ENCODE measurements around the gene NAV1.
A peak's percentile ranks its signal among the peaks of the same experiment; 100 is the strongest.
"Not testable (repeated sequence)": the region's sequence is repeated elsewhere in the genome, so short reads cannot be mapped to it uniquely, and the experiment has no call there.

NAV1 gene

GRCh38 chr1:201566933-201567801, 28.2 kb downstream of the NAV1 start:
- peak; percentile 76 for DNase-seq

DNA sequence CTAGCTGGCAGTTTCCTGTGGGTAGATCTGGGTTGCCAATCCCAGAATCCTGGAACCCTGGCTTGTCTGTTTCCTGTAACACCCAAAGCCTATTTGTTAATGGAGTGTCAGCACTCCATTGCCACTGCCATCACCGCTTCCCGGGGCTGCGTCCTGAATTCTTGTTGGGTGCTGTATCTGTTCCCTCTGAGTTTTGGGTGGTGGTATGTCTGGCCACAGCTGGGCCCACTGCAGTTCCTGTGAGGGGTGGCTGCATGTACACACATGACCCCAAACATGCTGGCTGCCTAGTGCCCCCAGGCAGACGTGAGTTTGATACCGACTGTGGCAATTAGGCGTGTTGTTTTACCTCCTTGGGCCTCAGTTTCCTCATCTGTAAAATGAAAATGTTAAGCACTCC, 29.3 kb downstream of the NAV1 start:
- no peak for DNase-seq

- DNase-seq, result no peak
Measured at GRCh38 chr1:201568859-201569294, 29.9 kb downstream of the NAV1 start.

DNA sequence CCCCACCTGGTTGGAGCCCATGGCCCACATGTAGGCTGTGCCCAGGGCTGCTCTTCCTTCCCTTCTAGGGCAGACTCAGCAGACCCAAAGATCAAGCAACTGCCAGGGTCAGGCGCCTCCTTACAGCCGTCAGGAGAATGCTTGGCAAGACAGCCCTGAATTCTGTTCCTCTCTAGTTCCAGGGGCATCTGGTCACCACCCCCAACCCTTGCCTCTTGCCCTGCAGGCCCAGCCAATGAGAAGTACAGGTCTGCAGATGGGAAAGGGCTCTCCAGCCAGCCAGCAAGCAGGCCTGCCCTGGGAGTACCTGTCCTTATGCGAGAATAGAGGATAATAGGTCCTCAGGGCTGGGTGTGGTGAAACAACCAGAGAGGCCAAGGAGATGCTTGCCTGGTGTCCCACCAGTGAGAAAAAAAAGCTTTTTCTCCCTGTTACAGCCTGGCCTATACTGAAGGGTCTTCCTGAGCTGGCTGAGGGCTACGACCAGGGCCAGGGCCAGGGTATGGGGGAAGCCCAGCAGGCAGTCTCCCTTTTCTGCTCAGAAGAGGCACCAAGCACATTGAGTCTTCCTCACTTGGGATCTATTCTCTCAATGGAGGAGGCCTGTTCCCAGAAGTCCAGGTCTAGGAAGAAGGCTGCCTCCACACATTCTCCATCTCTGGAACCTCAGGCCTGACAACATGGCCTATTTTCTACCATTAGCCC, 31.4 kb downstream of the NAV1 start:
- DNase-seq, result no peak

DNA sequence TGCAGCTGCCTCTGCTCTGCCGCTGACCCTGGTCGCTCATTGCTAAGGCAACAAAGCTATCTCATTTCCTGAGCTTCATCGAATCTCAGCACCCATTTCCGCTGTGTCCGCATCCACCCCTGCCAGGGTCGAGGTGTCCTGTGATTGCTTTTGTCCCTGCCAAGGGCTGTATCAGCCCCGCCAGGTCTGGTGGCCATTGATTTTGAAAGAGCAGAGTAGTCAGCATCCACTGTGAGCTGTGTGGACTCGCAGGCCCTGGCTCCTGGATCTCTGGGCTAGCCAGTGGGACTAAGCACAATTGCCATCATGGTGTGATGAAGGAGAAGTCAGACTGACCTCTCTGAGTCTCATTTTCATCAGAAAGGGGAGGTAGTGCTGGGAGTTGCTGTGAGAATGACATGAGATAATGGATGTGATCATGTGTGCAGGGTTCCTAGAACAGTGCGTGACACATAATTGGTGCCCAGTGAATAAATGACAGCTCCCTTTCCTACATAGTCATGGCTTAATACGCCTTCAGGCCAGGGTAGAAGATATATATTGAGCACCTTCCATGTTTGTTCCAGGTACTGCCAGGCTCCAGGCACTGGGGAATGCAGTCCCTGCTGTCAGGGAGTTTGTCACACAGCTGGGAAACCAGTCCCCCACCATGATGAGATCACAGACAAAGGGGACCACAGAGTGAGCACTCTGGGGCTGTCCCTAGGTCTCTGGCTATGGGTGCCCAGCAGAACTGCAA, 32.1 kb downstream of the NAV1 start:
- peak; percentile 89 for DNase-seq

- no peak for DNase-seq
Measured at GRCh38 chr1:201573030-201573429, 34.1 kb downstream of the NAV1 start.

GRCh38 chr1:201573923-201574322, 35.0 kb downstream of the NAV1 start:
- no peak for DNase-seq

GRCh38 chr1:201575912-201576311, 37.0 kb downstream of the NAV1 start:
- no peak for DNase-seq

- DNase-seq, result no peak
Measured at GRCh38 chr1:201576914-201577313, 38.0 kb downstream of the NAV1 start.

GRCh38 chr1:201578008-201578888, 39.3 kb downstream of the NAV1 start:
- peak; percentile 89 for DNase-seq

GRCh38 chr1:201581371-201581770, 42.4 kb downstream of the NAV1 start:
- not testable (repeated sequence) for DNase-seq

DNA sequence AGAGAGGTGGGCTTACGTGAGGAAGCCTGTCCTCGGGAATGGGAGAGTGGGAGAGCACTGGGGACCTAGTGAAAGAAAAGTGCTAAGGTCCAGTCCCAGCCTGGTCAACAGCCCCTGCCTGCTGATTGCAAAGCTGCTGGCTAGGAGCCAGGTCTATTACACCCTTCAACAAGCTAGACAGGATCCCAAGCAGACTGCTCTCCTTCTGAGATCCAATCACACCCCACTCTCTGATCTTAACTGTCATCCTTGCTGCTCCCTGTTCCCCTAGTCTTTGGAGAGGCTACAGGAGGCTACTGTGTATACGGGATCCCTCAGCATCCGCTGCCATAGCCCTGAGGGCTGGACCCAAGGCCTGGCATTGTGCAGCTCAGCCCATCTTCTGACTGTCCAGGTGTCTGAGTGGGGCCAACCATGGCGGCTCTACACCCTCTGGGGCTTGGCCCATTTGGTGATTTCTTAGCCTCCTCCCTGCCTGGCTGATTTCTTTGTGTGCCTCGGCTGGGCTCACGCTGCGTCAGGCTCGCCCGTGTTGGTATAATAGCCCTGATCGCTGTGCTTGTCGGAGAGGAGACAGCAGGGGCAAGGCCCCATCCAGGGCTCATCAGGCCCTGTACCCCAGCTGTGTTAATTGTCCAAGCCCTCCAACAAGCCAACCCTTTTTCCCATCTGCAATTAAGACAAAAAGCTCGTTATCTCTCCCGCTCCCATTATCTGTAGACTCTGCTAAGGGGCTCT, 43.9 kb downstream of the NAV1 start:
- no peak for DNase-seq

- no peak for DNase-seq
Measured at GRCh38 chr1:201583663-201584062, 44.7 kb downstream of the NAV1 start.

GRCh38 chr1:201584471-201585092, 45.7 kb downstream of the NAV1 start:
- peak; percentile 38 for DNase-seq

DNA sequence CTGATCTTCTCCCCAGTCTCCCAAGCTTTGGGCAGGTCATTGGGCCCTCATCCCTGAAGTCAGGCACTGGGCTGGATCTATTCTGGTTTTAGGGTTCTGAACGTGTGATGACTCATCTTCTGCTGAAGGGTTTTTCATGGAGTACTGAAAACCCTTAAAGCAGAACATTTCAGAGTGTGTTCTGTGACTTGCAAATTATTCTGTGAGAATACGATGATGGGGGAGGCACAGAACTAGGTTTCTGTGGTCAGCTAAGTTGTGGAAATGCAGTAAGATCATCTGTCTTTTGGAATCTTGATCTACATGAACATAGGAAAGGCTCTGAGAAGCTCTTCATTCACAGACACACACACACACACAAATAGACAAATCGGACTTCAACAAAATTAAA, 46.2 kb downstream of the NAV1 start:
- DNase-seq, result peak; percentile 41

- DNase-seq, result no peak
Measured at GRCh38 chr1:201585901-201586300, 47.0 kb downstream of the NAV1 start.

GRCh38 chr1:201586806-201587205, 47.9 kb downstream of the NAV1 start:
- DNase-seq, result no peak

- DNase-seq, result no peak
Measured at GRCh38 chr1:201587729-201588128, 48.8 kb downstream of the NAV1 start.
